ENCODE measurements around the gene TMSB4Y. TPM values are rescaled to one million over a fixed set of nuclear protein-coding genes. Genes with fewer than 3 reads are reported as not detected.

Gene TMSB4Y
- polyA plus RNA-seq, 1 donor (not counting 4 experiments of a cell fraction or from before 2014, with no cell fraction given), result not detected

DNA sequence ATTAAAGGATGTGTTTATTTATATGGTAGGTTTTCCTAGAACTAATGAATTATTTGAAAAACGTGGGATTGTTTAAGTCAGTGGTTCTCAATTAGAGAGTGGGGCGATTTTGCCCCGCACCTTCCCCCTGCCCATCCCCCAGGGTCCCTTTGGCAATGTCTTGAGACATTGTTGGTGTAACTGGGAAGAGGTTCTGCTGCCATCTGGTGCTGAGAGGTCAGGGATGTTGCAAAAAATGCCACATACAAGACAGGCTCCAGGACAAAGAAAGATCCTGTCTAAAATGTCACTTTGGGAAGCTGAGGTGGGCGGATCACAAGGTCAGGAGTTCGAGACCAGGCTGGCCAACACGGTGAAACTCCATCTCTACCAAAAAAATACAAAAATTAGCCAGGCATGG is 25.8 kb downstream of the TMSB4Y start:
- no peak for DNase-seq (ENCODE audit: low read depth, low spot score)
- dilution Hi-C loops (cut with MboI; ENCODE audit: extremely low pct_ligation_motif_present, low sequenced_read_pairs), result no loop called here

DNA sequence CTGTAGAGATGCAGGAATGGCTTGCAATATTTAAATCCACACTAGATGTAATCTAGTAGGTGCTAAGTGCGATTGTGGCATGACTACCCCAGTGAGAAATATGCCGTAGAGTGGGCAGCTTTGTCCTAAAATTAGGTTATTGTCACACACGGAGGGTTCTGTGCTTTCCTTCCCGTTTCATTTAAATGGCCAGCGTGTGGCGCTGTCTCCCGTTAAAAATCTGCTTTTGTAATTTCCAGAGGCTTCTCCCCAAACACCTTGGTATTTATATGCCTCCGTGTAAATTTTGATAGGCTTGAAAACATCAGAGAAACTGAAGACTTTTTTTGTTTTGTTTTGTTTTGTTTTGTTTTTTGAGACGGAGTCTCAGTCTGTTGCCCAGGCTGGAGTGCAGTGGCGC is 34.9 kb downstream of the TMSB4Y start:
- no peak overlapping the region for H3K27ac ChIP-seq (ENCODE audit: control insufficient read depth, insufficient read depth, low read length)
- H3K4me2 ChIP-seq (ENCODE audit: control insufficient read depth, extremely low read depth, insufficient read depth, low read depth, low read length), result no peak overlapping the region
- H3K79me2 ChIP-seq (ENCODE audit: control insufficient read depth, insufficient read depth, low read length), result no peaks in the 10 kb centered on the region
- H3K27me3 ChIP-seq (ENCODE audit: control insufficient read depth, extremely low read depth, insufficient read depth, low read length), result no peaks in the 10 kb centered on the region
- H3K4me3 ChIP-seq (ENCODE audit: control insufficient read depth in 2 of 3, extremely low read depth in 1 of 3, insufficient read depth in 2 of 3, low read depth in 1 of 3, low read length in 3 of 3), result no peak overlapping the region
- TF ChIP-seq EZH2 (IDR thresholded peaks at IDR 0.05; ENCODE audit: low read length), result no peak
- TF ChIP-seq, protein P1, sequence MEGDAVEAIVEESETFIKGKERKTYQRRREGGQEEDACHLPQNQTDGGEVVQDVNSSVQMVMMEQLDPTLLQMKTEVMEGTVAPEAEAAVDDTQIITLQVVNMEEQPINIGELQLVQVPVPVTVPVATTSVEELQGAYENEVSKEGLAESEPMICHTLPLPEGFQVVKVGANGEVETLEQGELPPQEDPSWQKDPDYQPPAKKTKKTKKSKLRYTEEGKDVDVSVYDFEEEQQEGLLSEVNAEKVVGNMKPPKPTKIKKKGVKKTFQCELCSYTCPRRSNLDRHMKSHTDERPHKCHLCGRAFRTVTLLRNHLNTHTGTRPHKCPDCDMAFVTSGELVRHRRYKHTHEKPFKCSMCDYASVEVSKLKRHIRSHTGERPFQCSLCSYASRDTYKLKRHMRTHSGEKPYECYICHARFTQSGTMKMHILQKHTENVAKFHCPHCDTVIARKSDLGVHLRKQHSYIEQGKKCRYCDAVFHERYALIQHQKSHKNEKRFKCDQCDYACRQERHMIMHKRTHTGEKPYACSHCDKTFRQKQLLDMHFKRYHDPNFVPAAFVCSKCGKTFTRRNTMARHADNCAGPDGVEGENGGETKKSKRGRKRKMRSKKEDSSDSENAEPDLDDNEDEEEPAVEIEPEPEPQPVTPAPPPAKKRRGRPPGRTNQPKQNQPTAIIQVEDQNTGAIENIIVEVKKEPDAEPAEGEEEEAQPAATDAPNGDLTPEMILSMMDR (optimal IDR thresholded peaks at IDR 0.05 in 1 of 3, IDR thresholded peaks at IDR 0.05 in 1 of 3, conservative IDR thresholded peaks at IDR 0.05 in 1 of 3; ENCODE audit: extremely low read depth in 1 of 3, insufficient read depth in 2 of 3, low read length in 3 of 3), result no peak
- dilution Hi-C loops (cut with MboI; ENCODE audit: extremely low pct_ligation_motif_present, low sequenced_read_pairs), result no loop called here
- no peaks in the 10 kb centered on the region for H3K9me1 ChIP-seq (ENCODE audit: control insufficient read depth, extremely low read depth, insufficient read depth, low read length)
- DNase-seq (ENCODE audit: low read depth, low spot score), result no peak
- no peaks in the 10 kb centered on the region for H3K9me3 ChIP-seq (ENCODE audit: control insufficient read depth, low read depth, low read length)
- no peaks in the 10 kb centered on the region for H4K20me1 ChIP-seq (ENCODE audit: control insufficient read depth, extremely low read depth, insufficient read depth, low read length)
- no peak for FAIRE-seq
- H3K9ac ChIP-seq (ENCODE audit: control insufficient read depth, extremely low read depth, insufficient read depth, low read length), result no peak overlapping the region
- no peak overlapping the region for H2AFZ ChIP-seq (ENCODE audit: control insufficient read depth, low read length)
- H3K36me3 ChIP-seq (ENCODE audit: control insufficient read depth in 2 of 2, extremely low read depth in 1 of 2, insufficient read depth in 2 of 2, low read length in 2 of 2), result no peaks in the 10 kb centered on the region
- H3K4me1 ChIP-seq (ENCODE audit: control insufficient read depth, extremely low read depth, insufficient read depth, low read length), result no peaks in the 10 kb centered on the region

More for the DNA sequence above, 25.8 kb downstream of the TMSB4Y start:
- no peak overlapping the region for H3K27ac ChIP-seq (ENCODE audit: control insufficient read depth, insufficient read depth, low read length)
- H3K9ac ChIP-seq (ENCODE audit: control insufficient read depth, extremely low read depth, insufficient read depth, low read length), result no peak overlapping the region
- H3K9me3 ChIP-seq (ENCODE audit: control insufficient read depth, low read depth, low read length), result no peaks in the 10 kb centered on the region
- no peaks in the 10 kb centered on the region for H3K9me1 ChIP-seq (ENCODE audit: control insufficient read depth, extremely low read depth, insufficient read depth, low read length)
- TF ChIP-seq, protein P1 (optimal IDR thresholded peaks at IDR 0.05 in 1 of 3, IDR thresholded peaks at IDR 0.05 in 1 of 3, conservative IDR thresholded peaks at IDR 0.05 in 1 of 3; ENCODE audit: extremely low read depth in 1 of 3, insufficient read depth in 2 of 3, low read length in 3 of 3), result no peak
- no peak for TF ChIP-seq EZH2 (IDR thresholded peaks at IDR 0.05; ENCODE audit: low read length)
- H3K4me3 ChIP-seq (ENCODE audit: control insufficient read depth in 2 of 3, extremely low read depth in 1 of 3, insufficient read depth in 2 of 3, low read depth in 1 of 3, low read length in 3 of 3), result no peak overlapping the region
- H3K4me2 ChIP-seq (ENCODE audit: control insufficient read depth, extremely low read depth, insufficient read depth, low read depth, low read length), result no peak overlapping the region
- no peaks in the 10 kb centered on the region for H3K79me2 ChIP-seq (ENCODE audit: control insufficient read depth, insufficient read depth, low read length)
- H3K36me3 ChIP-seq (ENCODE audit: control insufficient read depth in 2 of 2, extremely low read depth in 1 of 2, insufficient read depth in 2 of 2, low read length in 2 of 2), result no peaks in the 10 kb centered on the region
- no peak overlapping the region for H2AFZ ChIP-seq (ENCODE audit: control insufficient read depth, low read length)
- no peak for FAIRE-seq
- H3K27me3 ChIP-seq (ENCODE audit: control insufficient read depth, extremely low read depth, insufficient read depth, low read length), result no peaks in the 10 kb centered on the region
- H3K4me1 ChIP-seq (ENCODE audit: control insufficient read depth, extremely low read depth, insufficient read depth, low read length), result no peaks in the 10 kb centered on the region
- H4K20me1 ChIP-seq (ENCODE audit: control insufficient read depth, extremely low read depth, insufficient read depth, low read length), result no peaks in the 10 kb centered on the region
